ENCODE results near the gene ZNF771. TPM values are rescaled to one million over a fixed set of nuclear protein-coding genes. Genes with fewer than 3 reads are reported as not detected.

The ZNF771 gene
- total and polyA plus RNA-seq, 9 of the 15 experiments (the other 6 are each of a cell fraction or from before 2014, with no cell fraction given), result 1.5 to 12.6 (median 4.4) TPM

DNA sequence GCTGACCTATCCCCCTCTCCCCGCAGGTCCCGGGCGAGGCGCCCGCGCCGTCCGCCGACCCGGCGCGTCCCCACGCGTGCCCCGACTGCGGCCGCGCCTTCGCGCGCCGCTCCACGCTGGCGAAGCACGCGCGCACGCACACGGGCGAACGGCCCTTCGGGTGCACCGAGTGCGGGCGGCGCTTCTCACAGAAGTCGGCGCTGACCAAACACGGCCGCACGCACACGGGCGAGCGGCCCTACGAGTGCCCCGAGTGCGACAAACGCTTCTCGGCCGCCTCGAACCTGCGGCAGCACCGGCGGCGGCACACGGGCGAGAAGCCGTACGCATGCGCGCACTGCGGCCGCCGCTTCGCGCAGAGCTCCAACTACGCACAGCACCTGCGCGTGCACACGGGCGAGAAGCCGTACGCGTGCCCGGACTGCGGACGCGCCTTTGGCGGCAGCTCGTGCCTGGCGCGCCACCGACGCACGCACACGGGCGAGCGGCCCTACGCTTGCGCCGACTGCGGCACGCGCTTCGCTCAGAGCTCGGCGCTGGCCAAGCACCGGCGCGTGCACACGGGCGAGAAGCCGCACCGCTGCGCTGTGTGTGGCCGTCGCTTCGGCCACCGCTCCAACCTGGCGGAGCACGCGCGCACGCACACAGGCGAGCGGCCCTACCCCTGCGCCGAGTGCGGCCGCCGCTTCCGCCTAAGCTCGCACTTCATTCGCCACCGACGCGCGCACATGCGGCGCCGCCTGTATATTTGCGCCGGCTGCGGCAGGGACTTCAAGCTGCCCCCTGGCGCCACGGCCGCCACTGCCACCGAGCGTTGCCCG is 10.3 kb downstream of the ZNF771 start (continued):
- TF ChIP-seq BRCA1 (IDR thresholded peaks at IDR 0.05) (no peak), BRCA1 (CRISPR knock-in tag; IDR thresholded peaks at IDR 0.05) (no peak), ZNF444 (CRISPR knock-in tag; IDR thresholded peaks at IDR 0.05) (no peak), POLR2G (IDR thresholded peaks at IDR 0.05; ENCODE audit: low read depth, low read length) (peak; percentile 70), ZNF316 (IDR thresholded peaks at IDR 0.05) (no peak), TCF7 (IDR thresholded peaks at IDR 0.05; ENCODE audit: borderline replicate concordance) (no peak), NFYB (IDR thresholded peaks at IDR 0.05; ENCODE audit: extremely low read depth, insufficient read length) (no peak), ELF1 (tag; IDR thresholded peaks at IDR 0.05) (no peak), FOS (IDR thresholded peaks at IDR 0.05; ENCODE audit: extremely low read depth, insufficient read length) (no peak), RBFOX2 (IDR thresholded peaks at IDR 0.05; ENCODE audit: low read depth, low read length) (peak; percentile 57), ZNF212 (CRISPR knock-in tag; IDR thresholded peaks at IDR 0.05) (no peak), RBM39 (optimal IDR thresholded peaks at IDR 0.05; ENCODE audit: low read depth, low read length) (no peak), ZKSCAN8 (CRISPR knock-in tag; IDR thresholded peaks at IDR 0.05) (peak; percentile 75; the same call in 1 of the 2 replicates), HDAC1 (IDR thresholded peaks at IDR 0.05) (no peak), MED1 (CRISPR knock-in tag; IDR thresholded peaks at IDR 0.05; ENCODE audit: borderline replicate concordance) (no peak), ARNT (IDR thresholded peaks at IDR 0.05) (no peak), ZNF707 (CRISPR knock-in tag; conservative IDR thresholded peaks at IDR 0.05) (no peak), MCM7 (IDR thresholded peaks at IDR 0.05) (no peak)
- TF ChIP-seq, protein P1, sequence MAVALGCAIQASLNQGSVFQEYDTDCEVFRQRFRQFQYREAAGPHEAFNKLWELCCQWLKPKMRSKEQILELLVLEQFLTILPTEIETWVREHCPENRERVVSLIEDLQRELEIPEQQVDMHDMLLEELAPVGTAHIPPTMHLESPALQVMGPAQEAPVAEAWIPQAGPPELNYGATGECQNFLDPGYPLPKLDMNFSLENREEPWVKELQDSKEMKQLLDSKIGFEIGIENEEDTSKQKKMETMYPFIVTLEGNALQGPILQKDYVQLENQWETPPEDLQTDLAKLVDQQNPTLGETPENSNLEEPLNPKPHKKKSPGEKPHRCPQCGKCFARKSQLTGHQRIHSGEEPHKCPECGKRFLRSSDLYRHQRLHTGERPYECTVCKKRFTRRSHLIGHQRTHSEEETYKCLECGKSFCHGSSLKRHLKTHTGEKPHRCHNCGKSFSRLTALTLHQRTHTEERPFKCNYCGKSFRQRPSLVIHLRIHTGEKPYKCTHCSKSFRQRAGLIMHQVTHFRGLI (CRISPR knock-in tag; IDR thresholded peaks at IDR 0.05), result no peak
- TF ChIP-seq, protein P2, sequence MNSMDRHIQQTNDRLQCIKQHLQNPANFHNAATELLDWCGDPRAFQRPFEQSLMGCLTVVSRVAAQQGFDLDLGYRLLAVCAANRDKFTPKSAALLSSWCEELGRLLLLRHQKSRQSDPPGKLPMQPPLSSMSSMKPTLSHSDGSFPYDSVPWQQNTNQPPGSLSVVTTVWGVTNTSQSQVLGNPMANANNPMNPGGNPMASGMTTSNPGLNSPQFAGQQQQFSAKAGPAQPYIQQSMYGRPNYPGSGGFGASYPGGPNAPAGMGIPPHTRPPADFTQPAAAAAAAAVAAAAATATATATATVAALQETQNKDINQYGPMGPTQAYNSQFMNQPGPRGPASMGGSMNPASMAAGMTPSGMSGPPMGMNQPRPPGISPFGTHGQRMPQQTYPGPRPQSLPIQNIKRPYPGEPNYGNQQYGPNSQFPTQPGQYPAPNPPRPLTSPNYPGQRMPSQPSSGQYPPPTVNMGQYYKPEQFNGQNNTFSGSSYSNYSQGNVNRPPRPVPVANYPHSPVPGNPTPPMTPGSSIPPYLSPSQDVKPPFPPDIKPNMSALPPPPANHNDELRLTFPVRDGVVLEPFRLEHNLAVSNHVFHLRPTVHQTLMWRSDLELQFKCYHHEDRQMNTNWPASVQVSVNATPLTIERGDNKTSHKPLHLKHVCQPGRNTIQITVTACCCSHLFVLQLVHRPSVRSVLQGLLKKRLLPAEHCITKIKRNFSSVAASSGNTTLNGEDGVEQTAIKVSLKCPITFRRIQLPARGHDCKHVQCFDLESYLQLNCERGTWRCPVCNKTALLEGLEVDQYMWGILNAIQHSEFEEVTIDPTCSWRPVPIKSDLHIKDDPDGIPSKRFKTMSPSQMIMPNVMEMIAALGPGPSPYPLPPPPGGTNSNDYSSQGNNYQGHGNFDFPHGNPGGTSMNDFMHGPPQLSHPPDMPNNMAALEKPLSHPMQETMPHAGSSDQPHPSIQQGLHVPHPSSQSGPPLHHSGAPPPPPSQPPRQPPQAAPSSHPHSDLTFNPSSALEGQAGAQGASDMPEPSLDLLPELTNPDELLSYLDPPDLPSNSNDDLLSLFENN (IDR thresholded peaks at IDR 0.05; ENCODE audit: low read depth in 2 of 2, low read length in 2 of 2), result no peak
- TF ChIP-seq, protein P3, sequence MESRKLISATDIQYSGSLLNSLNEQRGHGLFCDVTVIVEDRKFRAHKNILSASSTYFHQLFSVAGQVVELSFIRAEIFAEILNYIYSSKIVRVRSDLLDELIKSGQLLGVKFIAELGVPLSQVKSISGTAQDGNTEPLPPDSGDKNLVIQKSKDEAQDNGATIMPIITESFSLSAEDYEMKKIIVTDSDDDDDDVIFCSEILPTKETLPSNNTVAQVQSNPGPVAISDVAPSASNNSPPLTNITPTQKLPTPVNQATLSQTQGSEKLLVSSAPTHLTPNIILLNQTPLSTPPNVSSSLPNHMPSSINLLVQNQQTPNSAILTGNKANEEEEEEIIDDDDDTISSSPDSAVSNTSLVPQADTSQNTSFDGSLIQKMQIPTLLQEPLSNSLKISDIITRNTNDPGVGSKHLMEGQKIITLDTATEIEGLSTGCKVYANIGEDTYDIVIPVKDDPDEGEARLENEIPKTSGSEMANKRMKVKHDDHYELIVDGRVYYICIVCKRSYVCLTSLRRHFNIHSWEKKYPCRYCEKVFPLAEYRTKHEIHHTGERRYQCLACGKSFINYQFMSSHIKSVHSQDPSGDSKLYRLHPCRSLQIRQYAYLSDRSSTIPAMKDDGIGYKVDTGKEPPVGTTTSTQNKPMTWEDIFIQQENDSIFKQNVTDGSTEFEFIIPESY (CRISPR knock-in tag; IDR thresholded peaks at IDR 0.05), result peak; percentile 92

Measured in K562 (cell line).